Measurements from ENCODE around the gene FURIN. TPM values are rescaled to one million over a fixed set of nuclear protein-coding genes. Genes with fewer than 3 reads are reported as not detected.

The FURIN gene
- polyA plus RNA-seq, 1 experiment = 30.9 TPM

- POLR2A ChIA-PET = no interaction called here
- Histone ChIP-seq H3K4me3 (ENCODE audit: low read depth, low read length) (no peak overlapping the region), H3K27me3 (ENCODE audit: control insufficient read depth, insufficient read depth, low read length) (no peaks in the 10 kb centered on the region), H3K36me3 (ENCODE audit: control insufficient read depth, insufficient read depth, low read length) (no peaks in the 10 kb centered on the region)
- CTCF ChIA-PET = no interaction called here
- no peak for TF ChIP-seq CTCF (IDR thresholded peaks at IDR 0.05; ENCODE audit: insufficient read depth, low read depth, low read length)
- no peak for DNase-seq (ENCODE audit: low read depth)
Observed at GRCh38 chr15:90838544-90838943, 29.8 kb upstream of the FURIN start.

- TF ChIP-seq CTCF (IDR thresholded peaks at IDR 0.05; ENCODE audit: insufficient read depth, low read depth, low read length) = no peak
- ChIA-PET CTCF (interaction anchor here (0.6 kb wide), 1 partner anchor 124 kb away, joined by 3 read pairs; no protein-coding TSS in a partner anchor), POLR2A (interaction anchor here (0.6 kb wide), 1 partner anchor 12 kb away, joined by 19 read pairs; no protein-coding TSS in a partner anchor)
- H3K27me3 ChIP-seq (ENCODE audit: control insufficient read depth, insufficient read depth, low read length) = no peaks in the 10 kb centered on the region
- H3K4me3 ChIP-seq (ENCODE audit: low read depth, low read length) = no peak overlapping the region
- DNase-seq (ENCODE audit: low read depth) = no peak
- no peaks in the 10 kb centered on the region for H3K36me3 ChIP-seq (ENCODE audit: control insufficient read depth, insufficient read depth, low read length)
Observed at GRCh38 chr15:90839187-90840071, 29.0 kb upstream of the FURIN start.

GRCh38 chr15:90840157-90840855 lies 28.1 kb upstream of the FURIN start:
- no peak for DNase-seq (ENCODE audit: low read depth)
- no peaks in the 10 kb centered on the region for H3K36me3 ChIP-seq (ENCODE audit: control insufficient read depth, insufficient read depth, low read length)
- CTCF ChIA-PET = interaction anchor here (0.6 kb wide), 1 partner anchor 125 kb away, joined by 3 read pairs; no protein-coding TSS in a partner anchor
- H3K27me3 ChIP-seq (ENCODE audit: control insufficient read depth, insufficient read depth, low read length) = no peaks in the 10 kb centered on the region
- no peak for TF ChIP-seq CTCF (IDR thresholded peaks at IDR 0.05; ENCODE audit: insufficient read depth, low read depth, low read length)
- POLR2A ChIA-PET = no interaction called here
- no peak overlapping the region for H3K4me3 ChIP-seq (ENCODE audit: low read depth, low read length)

GRCh38 chr15:90840954-90841353 lies 27.4 kb upstream of the FURIN start:
- TF ChIP-seq CTCF (IDR thresholded peaks at IDR 0.05; ENCODE audit: insufficient read depth, low read depth, low read length) = no peak
- DNase-seq (ENCODE audit: low read depth) = no peak
- no peaks in the 10 kb centered on the region for H3K36me3 ChIP-seq (ENCODE audit: control insufficient read depth, insufficient read depth, low read length)
- no peaks in the 10 kb centered on the region for H3K27me3 ChIP-seq (ENCODE audit: control insufficient read depth, insufficient read depth, low read length)
- ChIA-PET POLR2A (no interaction called here), CTCF (no interaction called here)
- H3K4me3 ChIP-seq (ENCODE audit: low read depth, low read length) = no peak overlapping the region

- no peaks in the 10 kb centered on the region for H3K36me3 ChIP-seq (ENCODE audit: control insufficient read depth, insufficient read depth, low read length)
- no peak overlapping the region for H3K4me3 ChIP-seq (ENCODE audit: low read depth, low read length)
- POLR2A ChIA-PET = interaction anchor here (1.1 kb wide), 1 partner anchor 127 kb away, joined by 4 read pairs; the partner anchor contains the start of gene BLM
- CTCF ChIA-PET = interaction anchor here (1.3 to 1.8 kb wide), 2 partner anchors 13 to 39 kb away, joined by 5 to 6 read pairs; partner anchors contain the start of gene FES
- no peak for DNase-seq (ENCODE audit: low read depth)
- H3K27me3 ChIP-seq (ENCODE audit: control insufficient read depth, insufficient read depth, low read length) = no peaks in the 10 kb centered on the region
- TF ChIP-seq CTCF (IDR thresholded peaks at IDR 0.05; ENCODE audit: insufficient read depth, low read depth, low read length) = no peak
Observed at GRCh38 chr15:90844696-90845095, 23.7 kb upstream of the FURIN start.

All from BJ (cell line).